ENCODE data around the gene GALT.
"Not testable (repeated sequence)": the region's sequence is repeated elsewhere in the genome, so short reads cannot be mapped to it uniquely, and the experiment has no call there.

The GALT gene

GRCh38 chr9:34637356-34638137, 8.9 kb upstream of the GALT start, which contains the start of gene SIGMAR1:
Gene SIGMAR1, minus strand, starts transcription at chr9:34637787. Its CDS starts 90 bp downstream, at chr9:34637697.
- ChIA-PET CTCF (interaction anchor here (0.8 to 12.1 kb wide), 17 partner anchors 8 to 459 kb away, joined by 3 to 328 read pairs (median 4); partner anchors contain the start of genes ARID3C, DCTN3, GALT and PIGO), POLR2A (interaction anchor here (1.3 to 1.4 kb wide), 2 partner anchors 10 to 27 kb away, joined by 4 to 8 read pairs; partner anchors contain the start of gene GALT)
- DNase-seq (ENCODE audit: extremely low spot score): peak; percentile 93
- TF ChIP-seq, protein P1, sequence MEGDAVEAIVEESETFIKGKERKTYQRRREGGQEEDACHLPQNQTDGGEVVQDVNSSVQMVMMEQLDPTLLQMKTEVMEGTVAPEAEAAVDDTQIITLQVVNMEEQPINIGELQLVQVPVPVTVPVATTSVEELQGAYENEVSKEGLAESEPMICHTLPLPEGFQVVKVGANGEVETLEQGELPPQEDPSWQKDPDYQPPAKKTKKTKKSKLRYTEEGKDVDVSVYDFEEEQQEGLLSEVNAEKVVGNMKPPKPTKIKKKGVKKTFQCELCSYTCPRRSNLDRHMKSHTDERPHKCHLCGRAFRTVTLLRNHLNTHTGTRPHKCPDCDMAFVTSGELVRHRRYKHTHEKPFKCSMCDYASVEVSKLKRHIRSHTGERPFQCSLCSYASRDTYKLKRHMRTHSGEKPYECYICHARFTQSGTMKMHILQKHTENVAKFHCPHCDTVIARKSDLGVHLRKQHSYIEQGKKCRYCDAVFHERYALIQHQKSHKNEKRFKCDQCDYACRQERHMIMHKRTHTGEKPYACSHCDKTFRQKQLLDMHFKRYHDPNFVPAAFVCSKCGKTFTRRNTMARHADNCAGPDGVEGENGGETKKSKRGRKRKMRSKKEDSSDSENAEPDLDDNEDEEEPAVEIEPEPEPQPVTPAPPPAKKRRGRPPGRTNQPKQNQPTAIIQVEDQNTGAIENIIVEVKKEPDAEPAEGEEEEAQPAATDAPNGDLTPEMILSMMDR (IDR thresholded peaks at IDR 0.05; ENCODE audit: control extremely low read depth, extremely low read depth, low read depth, missing control alignments): no peak

GRCh38 chr9:34638138-34638445, 8.4 kb upstream of the GALT start:
- CTCF ChIA-PET: interaction anchor here (0.8 to 12.1 kb wide), 13 partner anchors 7 to 459 kb away, joined by 3 to 328 read pairs (median 4); partner anchors contain the start of genes ARID3C, GALT, PIGO and RPP25L
- TF ChIP-seq, protein P1 (IDR thresholded peaks at IDR 0.05; ENCODE audit: control extremely low read depth, extremely low read depth, low read depth, missing control alignments): no peak
- POLR2A ChIA-PET: interaction anchor here (1.3 to 1.4 kb wide), 2 partner anchors 9 to 27 kb away, joined by 4 to 8 read pairs; partner anchors contain the start of gene GALT
- DNase-seq (ENCODE audit: extremely low spot score): no peak

DNA sequence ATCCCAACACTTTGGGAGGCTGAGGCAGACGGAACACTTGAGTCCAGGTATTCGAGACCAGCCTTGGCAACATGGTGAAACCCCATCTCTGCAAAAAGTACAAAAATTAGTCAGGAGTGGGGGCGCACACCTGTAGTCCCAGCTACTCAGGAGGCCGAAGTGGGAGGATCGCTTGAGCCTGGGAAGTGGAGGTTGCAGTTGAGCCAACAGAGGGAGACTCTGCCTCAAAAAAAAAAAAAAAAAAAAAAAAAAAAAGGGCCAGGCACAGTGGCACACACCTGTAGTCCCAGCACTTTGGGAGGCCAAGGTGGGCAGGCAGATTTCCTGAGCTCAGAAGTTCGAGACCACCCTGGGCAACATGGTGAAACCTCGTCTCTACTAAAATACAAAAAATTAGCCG, 7.2 kb upstream of the GALT start:
- CTCF ChIA-PET: interaction anchor here (1.5 to 12.1 kb wide), 5 partner anchors 6 to 260 kb away, joined by 4 to 328 read pairs (median 13); partner anchors contain the start of genes GALT and RPP25L

DNA sequence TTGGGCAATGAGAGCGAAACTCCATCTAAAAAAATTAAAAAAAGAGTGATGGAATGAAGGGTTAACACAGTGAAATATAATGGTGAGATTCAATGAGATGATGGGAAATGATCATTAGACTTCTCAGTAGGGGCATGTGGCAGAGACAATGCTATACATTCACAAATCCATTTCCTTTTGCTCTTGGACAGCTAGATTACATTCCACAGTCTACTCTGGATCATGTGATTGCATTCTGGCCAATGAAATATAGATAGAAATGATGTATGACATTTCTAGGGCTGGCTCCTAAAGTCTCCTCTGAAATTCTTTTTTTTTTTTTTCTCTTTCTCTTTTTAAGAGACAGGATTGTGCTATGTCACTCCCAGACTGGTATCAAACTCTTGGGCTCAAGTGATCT, 3.8 kb upstream of the GALT start:
- TF ChIP-seq, protein P1 (IDR thresholded peaks at IDR 0.05; ENCODE audit: control extremely low read depth, extremely low read depth, low read depth, missing control alignments): no peak
- CTCF ChIA-PET: interaction anchor here (0.7 to 8.0 kb wide), 8 partner anchors 7 to 264 kb away, joined by 3 to 112 read pairs (median 3); partner anchors contain the start of genes CCL27, DCTN3 and SIGMAR1
- no peak for DNase-seq (ENCODE audit: extremely low spot score)
- POLR2A ChIA-PET: interaction anchor here (0.7 kb wide), 1 partner anchor 768 kb away, joined by 7 read pairs; no protein-coding TSS in a partner anchor

More for the DNA sequence above, 7.2 kb upstream of the GALT start:
- not testable (repeated sequence) for DNase-seq (ENCODE audit: extremely low spot score)
- POLR2A ChIA-PET: interaction anchor here (0.7 kb wide), 1 partner anchor 9 kb away, joined by 9 read pairs; no protein-coding TSS in a partner anchor

DNA sequence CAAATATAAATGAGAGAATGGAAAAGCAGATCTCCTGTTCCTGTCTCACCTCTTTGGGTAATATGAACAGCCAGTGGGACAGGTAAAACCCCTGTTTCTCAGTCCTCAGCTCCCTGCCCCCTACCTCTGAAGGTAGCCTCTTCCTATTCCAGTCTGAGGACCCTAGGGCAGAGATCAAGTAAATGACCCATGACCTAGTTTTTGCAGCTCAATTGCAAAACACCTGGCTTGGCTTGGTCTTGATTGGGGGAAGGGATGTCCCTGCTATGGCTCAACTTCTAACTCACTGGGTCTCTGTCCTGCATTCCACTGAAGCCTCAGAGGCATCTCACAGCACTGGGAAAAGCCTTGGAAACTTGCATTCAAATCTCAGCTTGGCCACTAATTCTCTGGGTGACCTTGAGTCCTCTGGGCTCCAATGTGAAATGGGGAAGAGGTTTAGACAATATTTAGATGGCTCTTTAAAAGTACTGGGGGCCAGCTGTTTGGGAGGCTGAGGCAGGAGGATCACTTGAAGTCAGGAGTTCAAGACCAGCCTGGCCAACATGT, 1.6 kb upstream of the GALT start:
- CTCF ChIA-PET: interaction anchor here (0.8 to 8.0 kb wide), 10 partner anchors 9 to 254 kb away, joined by 3 to 112 read pairs (median 4); partner anchors contain the start of genes CCL27, DCTN3 and SIGMAR1
- TF ChIP-seq, protein P1 (IDR thresholded peaks at IDR 0.05; ENCODE audit: control extremely low read depth, extremely low read depth, low read depth, missing control alignments): no peak
- DNase-seq (ENCODE audit: extremely low spot score): no peak
- POLR2A ChIA-PET: interaction anchor here (0.7 kb wide), 1 partner anchor 16 kb away, joined by 3 read pairs; no protein-coding TSS in a partner anchor

DNA sequence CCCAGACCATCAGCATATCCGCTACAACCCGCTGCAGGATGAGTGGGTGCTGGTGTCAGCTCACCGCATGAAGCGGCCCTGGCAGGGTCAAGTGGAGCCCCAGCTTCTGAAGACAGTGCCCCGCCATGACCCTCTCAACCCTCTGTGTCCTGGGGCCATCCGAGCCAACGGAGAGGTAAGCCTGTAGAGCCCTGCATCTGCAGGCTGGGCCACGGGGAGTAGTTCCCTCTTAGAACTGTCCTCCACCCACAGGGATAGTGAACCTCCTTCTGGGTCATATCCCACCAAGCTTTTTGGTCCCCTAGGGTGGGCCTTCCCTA, 569 bp downstream of the GALT start:
- POLR2A ChIA-PET: interaction anchor here (2.1 kb wide), 1 partner anchor 10 kb away, joined by 8 read pairs; the partner anchor contains the start of gene SIGMAR1
- DNase-seq (ENCODE audit: extremely low spot score): no peak
- TF ChIP-seq, protein P1 (IDR thresholded peaks at IDR 0.05; ENCODE audit: control extremely low read depth, extremely low read depth, low read depth, missing control alignments): no peak
- CTCF ChIA-PET: interaction anchor here (0.9 to 8.0 kb wide), 15 partner anchors 10 to 404 kb away, joined by 3 to 112 read pairs (median 7); partner anchors contain the start of genes CCL27, RPP25L and SIGMAR1
